Renal cortical epithelial cell (primary cell): ENCODE measurements around the gene GADD45GIP1. TPM values are rescaled to one million over a fixed set of nuclear protein-coding genes. Genes with fewer than 3 reads are reported as not detected.

Experiments
- DNase-seq: peaks from one replicate; pipeline ENCODE4 v3.0.0-alpha.2; 2011; ENCODE audit warnings: low read depth
- total RNA-seq: library from RNA; depleted of rRNA; stranded (reverse); fragments of >200 nt; gene quantifications from 2 replicates; pipeline ENCODE4 v1.2.3, GENCODE V29; 2014

Gene GADD45GIP1
- 10.3 and 20.0 TPM in 2 replicates for total RNA-seq

GRCh38 chr19:12956446-12957388 is at the start of gene GADD45GIP1:
GADD45GIP1 (minus strand) TSS chr19:12957223; CDS start chr19:12957212, 11 bp downstream.
- DNase-seq: no peak

- no peak for DNase-seq
Observed at GRCh38 chr19:13005861-13006370, 48.9 kb upstream of the GADD45GIP1 start.

DNA sequence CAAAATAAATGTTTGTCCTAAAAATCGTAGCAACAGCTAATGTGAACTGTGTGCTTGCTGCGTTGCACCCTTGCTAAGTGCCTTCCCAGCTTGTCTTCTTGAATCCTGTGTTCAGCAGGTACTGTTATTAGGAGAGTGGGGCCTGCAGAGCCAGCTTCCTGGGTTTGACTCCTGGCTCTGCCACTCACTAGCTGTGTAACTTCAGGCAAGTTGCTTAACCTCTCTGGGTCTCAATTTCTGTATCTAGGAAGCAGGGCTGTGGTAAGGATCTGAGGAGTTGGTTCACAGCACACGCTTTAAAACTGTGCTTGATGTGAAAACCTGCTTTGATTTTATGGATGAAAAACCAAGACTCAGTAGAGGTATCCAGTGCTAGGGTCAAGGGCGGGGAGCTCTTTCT is 48.2 kb upstream of the GADD45GIP1 start:
- DNase-seq: no peak

DNA sequence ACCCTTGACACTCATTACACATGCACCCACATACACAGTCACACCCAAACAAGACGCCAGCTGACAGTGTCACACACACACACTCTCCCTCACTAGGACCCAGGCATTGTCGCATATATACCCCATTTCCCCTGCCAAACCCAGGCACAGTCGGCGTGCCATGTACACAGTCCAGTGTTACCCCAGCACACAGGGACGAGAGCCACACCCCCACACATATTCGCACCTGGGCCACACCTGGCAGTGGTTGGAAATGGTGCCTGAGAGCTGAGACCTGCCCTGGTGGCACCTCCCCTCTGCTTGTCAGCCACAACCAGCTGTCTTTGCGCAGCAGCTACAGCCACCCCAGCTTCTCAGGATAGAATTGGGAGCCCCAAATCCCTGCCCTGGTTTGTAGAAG is 47.2 kb upstream of the GADD45GIP1 start:
- DNase-seq: no peak

DNA sequence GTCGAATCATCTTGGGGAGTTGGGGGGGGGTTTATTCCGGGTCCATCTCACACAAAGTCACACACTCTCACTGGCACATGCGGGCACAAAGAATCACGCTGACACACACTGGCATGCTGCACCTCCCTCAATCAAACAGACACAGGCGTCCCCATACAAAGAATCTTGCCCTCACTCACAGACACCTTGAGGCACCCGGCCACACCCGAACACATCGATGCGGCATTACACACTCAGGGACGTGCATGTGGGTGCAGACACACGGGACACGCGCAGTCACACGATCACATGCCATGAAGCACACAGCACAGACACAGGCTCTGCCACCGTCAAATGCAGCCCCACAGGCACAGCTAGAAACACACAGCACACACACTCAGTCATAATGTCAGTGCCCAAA is 46.1 kb upstream of the GADD45GIP1 start:
- DNase-seq: no peak

DNA sequence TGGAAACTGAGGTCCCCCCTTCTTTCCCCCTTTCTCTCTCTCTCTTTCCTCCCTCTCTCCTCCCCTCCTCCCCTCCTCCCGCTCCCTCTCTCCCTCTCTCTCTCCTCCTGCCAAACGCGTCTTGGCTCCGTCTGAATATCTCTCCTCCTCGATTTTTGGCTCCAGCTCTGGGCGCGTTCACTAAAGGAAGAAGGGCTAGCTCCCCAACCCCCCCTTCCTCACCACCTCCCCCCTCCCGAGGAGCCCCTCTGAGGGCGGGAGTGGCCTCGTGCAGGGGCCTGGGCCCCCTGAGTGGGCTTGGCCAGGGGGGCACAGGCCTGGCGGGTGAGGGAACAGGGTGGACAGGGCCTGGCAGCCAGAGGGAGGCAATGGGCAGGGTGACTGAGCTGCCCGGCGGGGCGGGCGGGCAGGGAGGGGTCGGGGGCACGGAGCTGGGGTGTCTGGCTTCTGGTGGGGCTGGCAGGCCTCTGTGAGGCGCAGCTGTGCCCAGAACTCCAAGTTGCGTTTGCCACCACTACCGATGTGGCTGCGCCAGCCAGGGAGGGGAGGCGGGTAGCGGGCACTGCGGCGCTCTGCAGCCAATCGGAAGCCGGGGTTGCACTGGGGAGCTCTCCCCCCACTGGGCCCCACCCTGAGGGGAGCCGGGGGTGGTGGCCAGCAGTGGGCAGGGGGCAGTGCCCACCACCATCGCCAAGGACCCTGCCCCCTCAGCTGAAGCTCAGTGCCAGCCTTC is 45.3 kb upstream of the GADD45GIP1 start:
- DNase-seq: no peak

- no peak for DNase-seq
Observed at GRCh38 chr19:13001502-13002165, 44.6 kb upstream of the GADD45GIP1 start.

GRCh38 chr19:13001166-13001501 is 44.1 kb upstream of the GADD45GIP1 start:
- DNase-seq: no peak

- DNase-seq: no peak
Observed at GRCh38 chr19:12997967-12998940, 41.2 kb upstream of the GADD45GIP1 start.

GRCh38 chr19:12997179-12997966 is 40.4 kb upstream of the GADD45GIP1 start:
- no peak for DNase-seq

DNA sequence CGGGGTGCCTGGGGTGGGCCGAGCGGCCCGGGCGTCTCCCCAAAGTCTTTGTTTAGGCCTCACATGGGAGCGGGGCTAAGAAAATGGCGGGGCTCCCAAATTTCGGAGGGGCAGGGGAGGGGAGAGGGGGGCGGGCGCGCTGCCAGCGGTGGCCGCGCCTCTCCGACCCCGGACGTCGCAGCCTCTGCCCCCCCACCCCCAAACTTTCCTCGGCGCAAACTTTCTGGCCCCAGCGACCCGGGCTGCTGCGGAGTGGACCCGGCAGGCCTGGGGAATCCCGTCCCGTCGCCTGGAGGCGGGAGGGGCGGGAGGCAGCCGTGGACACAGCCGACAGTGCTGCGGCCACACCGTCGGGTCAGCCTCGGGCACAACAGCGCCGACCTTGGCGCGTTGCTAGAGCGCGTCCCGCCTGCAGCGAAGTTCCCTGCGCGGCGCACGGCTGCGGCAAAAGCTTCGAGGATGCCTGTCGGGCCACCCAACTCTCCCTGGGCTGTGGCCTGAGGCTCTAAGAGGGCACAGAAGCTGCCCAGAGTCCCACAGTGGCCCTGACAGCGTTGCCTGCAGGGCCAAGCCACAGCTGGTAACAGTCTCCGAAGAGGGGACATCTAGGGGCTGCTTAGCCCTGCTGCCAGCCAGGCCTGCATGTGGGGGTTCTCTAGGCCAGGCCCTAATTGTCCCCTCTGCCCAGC is 39.5 kb upstream of the GADD45GIP1 start:
- DNase-seq: no peak

DNA sequence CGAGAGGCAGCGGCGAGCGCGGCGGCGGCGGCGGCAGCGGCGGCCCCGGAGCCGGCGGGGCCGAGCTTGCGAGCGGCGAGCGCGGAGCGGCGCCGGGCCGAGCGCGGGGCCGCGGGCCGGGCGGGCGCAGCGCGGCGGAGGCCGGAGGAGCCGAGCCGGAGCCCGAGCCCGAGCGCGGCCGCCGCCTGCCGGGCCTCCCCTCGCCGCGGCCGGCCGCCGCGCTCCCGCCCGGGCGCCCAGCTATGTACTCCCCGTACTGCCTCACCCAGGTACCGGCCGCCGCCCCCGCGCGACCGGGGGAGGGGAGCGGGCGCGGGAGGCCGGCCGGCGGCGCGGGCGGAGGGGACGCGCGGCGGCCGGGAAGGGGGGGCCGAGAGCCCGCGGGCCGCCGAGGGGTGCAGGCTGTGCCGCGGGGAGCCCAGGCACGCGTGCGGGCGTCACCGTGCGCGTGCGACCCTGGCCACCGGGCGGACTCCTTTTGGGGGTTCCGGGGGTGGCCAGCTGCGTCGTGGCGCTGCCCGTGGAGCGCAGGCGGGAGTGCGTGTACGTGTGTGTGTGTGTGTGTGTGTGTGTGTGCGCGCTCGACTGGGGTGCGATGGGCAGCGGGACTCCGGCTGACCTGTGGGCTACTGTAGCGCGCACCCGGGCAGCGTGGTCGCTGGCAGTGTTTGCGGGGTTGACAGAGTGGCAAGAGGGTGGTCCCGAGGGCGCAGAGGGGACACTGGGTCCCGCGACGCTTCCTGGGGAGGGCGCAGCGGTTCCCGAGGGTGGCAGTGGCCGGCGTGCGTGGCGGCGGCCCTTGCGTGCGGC is 38.8 kb upstream of the GADD45GIP1 start:
- no peak for DNase-seq

- no peak for DNase-seq
Observed at GRCh38 chr19:12994701-12995595, 37.9 kb upstream of the GADD45GIP1 start, which contains the start of gene NFIX. NFIX (plus strand) TSS chr19:12995475; CDS start chr19:12995838, 363 bp downstream.

GRCh38 chr19:12993562-12993961 is 36.5 kb upstream of the GADD45GIP1 start:
- DNase-seq: no peak

DNA sequence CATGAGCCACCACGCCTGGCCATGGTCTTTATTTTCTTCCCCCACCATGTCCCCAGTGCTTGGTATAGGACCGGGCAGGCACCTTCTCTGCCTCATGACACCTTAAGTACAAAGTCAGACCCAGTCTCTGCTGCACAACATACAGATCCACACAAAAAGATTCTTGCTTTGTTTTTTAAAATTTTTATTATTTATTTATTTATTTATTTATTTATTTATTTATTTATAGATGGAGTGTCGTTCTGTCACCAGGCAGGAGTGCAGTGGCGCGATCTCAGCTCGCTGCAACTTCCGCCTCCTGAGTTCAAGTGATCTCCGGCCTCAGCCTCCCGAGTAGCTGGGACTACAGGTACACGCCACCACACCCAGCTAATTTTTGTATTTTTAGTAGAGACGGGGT is 35.7 kb upstream of the GADD45GIP1 start:
- no peak for DNase-seq

DNA sequence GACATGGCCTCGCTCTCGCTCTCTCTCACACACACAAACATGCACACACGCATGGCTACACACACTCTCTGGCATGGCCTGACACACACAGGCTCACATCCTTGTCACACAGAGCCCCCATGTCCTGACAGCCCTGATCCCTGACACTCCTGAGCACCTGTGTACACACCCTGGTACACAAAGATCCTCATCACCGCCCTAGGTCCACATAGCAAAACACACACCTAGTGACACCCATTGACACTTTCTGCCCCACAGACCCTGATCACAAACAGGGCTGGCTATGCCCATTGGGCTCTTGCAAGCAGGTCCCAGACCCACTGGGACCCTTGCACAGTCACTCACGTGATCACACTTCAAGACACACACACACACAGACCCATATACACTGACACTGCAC is 34.3 kb upstream of the GADD45GIP1 start:
- DNase-seq: no peak

DNA sequence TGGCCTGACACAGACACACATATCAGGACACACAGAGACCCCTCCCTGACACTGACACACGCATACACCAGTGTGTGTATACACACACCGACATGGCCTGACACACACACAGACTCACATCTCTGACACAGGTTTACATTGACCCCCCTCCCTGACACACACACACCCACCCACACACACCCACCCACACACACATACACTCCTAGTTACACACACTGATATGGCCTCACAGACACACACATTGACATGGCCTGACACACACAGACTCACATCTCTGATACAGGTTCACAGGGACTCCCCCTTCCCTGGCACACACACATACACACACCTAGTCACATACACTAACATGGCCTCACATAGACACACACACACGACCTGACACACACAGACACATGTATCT is 33.8 kb upstream of the GADD45GIP1 start:
- no peak for DNase-seq

- no peak for DNase-seq
Observed at GRCh38 chr19:12990431-12990830, 33.4 kb upstream of the GADD45GIP1 start.
